ENCODE results near the gene VWA8. TPM values are rescaled to one million over a fixed set of nuclear protein-coding genes. Genes with fewer than 3 reads are reported as not detected.
A peak's percentile ranks its signal among the peaks of the same experiment; 100 is the strongest.

VWA8 gene
- total RNA-seq, 4 donors from 2014 or later = 27.1 to 39.7 (median 30.4) TPM

DNA sequence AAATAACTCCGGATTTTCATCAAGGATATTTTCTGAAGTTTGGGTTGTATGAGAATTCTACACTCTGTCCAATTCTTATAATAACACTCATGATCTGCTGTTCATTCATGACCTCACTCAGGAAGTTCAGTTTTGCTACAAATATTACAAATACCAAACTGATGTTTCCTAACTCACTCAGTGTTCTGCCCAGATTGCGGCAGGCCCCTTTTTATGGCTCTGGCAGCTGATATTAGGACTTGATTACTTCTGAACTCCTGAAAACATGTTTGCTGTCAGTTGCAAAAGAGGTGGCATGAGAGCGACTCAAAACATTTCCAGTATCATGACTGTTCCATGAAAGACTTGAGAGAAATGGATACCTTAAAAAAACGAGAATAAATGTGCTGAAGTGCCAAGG, 315.6 kb downstream of the VWA8 start:
- Histone ChIP-seq H3K4me1 (peaks cover 3 to 4% of the 10 kb centered on the region in 2 donors), H3K4me3 (replicated peaks in 1 of 3) (no peak overlapping the region), H3K36me3 (no peaks in the 10 kb centered on the region), H3K9me3 (no peaks in the 10 kb centered on the region), H3K27ac (peak overlapping the region in 1 of 3 donors; percentile 28), H3K27me3 (no peaks in the 10 kb centered on the region)
- intact Hi-C loops (cut with DNase I) = no loop called here
- 56 to 65% methylated on average over 4 of the region's 4 CpGs for whole genome bisulfite sequencing, 2 donors
- peak; percentile 2 to 13 for DNase-seq
- TF ChIP-seq, protein P1, sequence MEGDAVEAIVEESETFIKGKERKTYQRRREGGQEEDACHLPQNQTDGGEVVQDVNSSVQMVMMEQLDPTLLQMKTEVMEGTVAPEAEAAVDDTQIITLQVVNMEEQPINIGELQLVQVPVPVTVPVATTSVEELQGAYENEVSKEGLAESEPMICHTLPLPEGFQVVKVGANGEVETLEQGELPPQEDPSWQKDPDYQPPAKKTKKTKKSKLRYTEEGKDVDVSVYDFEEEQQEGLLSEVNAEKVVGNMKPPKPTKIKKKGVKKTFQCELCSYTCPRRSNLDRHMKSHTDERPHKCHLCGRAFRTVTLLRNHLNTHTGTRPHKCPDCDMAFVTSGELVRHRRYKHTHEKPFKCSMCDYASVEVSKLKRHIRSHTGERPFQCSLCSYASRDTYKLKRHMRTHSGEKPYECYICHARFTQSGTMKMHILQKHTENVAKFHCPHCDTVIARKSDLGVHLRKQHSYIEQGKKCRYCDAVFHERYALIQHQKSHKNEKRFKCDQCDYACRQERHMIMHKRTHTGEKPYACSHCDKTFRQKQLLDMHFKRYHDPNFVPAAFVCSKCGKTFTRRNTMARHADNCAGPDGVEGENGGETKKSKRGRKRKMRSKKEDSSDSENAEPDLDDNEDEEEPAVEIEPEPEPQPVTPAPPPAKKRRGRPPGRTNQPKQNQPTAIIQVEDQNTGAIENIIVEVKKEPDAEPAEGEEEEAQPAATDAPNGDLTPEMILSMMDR (IDR thresholded peaks at IDR 0.05) = no peak
- TF ChIP-seq POLR2A (IDR thresholded peaks at IDR 0.05) = no peak

- no peak for TF ChIP-seq POLR2A (IDR thresholded peaks at IDR 0.05)
- TF ChIP-seq, protein P1 (IDR thresholded peaks at IDR 0.05) = no peak
- H3K36me3 ChIP-seq = no peaks in the 10 kb centered on the region
- 78 to 86% methylated on average over 1 of the region's 1 CpG for WGBS, 2 donors
- H3K9me3 ChIP-seq = no peaks in the 10 kb centered on the region
- H3K4me1 ChIP-seq = peaks cover 4 to 6% of the 10 kb centered on the region in 2 donors
- no peaks in the 10 kb centered on the region for H3K27me3 ChIP-seq
- intact Hi-C loops (cut with DNase I) = no loop called here
- DNase-seq = no peak
- H3K27ac ChIP-seq = peak overlapping the region in 1 of 3 donors; percentile 28
- H3K4me3 ChIP-seq (replicated peaks in 1 of 3) = no peak overlapping the region
Observed at GRCh38 chr13:41644742-41645141, 316.2 kb downstream of the VWA8 start.

DNA sequence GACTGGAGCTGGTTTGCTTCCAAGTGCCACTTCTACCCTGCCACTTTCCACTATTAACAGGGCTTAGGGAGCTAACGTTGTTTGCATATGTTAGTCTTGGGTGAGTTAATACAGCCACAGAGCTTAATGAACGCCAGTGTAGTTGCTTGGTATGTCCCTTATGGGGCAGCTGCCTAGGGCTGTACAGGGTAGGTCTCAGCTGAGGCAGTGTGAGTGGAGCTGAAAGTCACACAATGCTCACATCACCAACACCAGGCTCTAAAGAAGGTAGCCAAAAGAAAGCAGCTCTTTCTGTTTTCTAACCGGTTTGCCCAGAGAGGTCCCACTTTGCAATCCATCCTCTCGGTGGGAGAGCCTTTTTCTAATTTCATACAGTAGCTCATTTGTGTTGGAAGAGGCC, 317.4 kb downstream of the VWA8 start:
- WGBS, 2 donors = 61 to 68% methylated on average over 4 of the region's 4 CpGs
- no peaks in the 10 kb centered on the region for H3K27me3 ChIP-seq
- no peak overlapping the region for H3K27ac ChIP-seq
- intact Hi-C loops (cut with DNase I) = no loop called here
- H3K9me3 ChIP-seq = no peaks in the 10 kb centered on the region
- H3K36me3 ChIP-seq = no peaks in the 10 kb centered on the region
- no peak overlapping the region for H3K4me3 ChIP-seq (replicated peaks in 1 of 3)
- TF ChIP-seq POLR2A (IDR thresholded peaks at IDR 0.05) = no peak
- TF ChIP-seq, protein P1 (IDR thresholded peaks at IDR 0.05) = no peak
- no peak for DNase-seq
- peaks cover 4 to 6% of the 10 kb centered on the region in 2 donors for H3K4me1 ChIP-seq

DNA sequence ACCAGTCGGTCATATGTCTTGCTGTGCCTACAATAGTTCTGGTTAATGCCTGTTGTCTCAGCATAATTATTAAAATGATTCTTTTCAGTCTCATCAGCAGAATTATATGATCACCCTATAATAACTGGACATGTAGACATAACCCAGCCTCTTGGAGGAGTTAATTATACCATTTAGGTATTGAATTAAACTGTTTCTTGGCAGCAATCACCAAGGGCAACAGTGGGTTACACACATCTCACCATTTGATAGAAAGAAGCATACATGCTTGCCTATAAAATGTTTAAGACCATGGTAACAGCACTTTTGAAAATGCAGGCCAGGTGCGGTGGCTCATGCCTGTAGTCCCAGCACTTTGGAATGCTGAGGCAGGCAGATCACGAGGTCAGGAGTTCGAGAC, 318.9 kb downstream of the VWA8 start:
- intact Hi-C loops (cut with DNase I) = no loop called here
- Histone ChIP-seq H3K27ac (no peak overlapping the region), H3K9me3 (no peaks in the 10 kb centered on the region), H3K4me3 (replicated peaks in 1 of 3) (no peak overlapping the region), H3K4me1 (peaks cover 0 to 6% of the 10 kb centered on the region in 2 donors), H3K27me3 (no peaks in the 10 kb centered on the region), H3K36me3 (no peaks in the 10 kb centered on the region)
- DNase-seq = no peak
- TF ChIP-seq, protein P1 (IDR thresholded peaks at IDR 0.05) = no peak
- no peak for TF ChIP-seq POLR2A (IDR thresholded peaks at IDR 0.05)
- 97% methylated on average over 4 of the region's 4 CpGs for WGBS, 2 donors

- no peaks in the 10 kb centered on the region for H3K27me3 ChIP-seq
- H3K27ac ChIP-seq = no peak overlapping the region
- no peaks in the 10 kb centered on the region for H3K36me3 ChIP-seq
- no peak overlapping the region for H3K4me3 ChIP-seq (replicated peaks in 1 of 3)
- DNase-seq = no peak
- no peaks in the 10 kb centered on the region for H3K9me3 ChIP-seq
- WGBS, 2 donors = 50 to 52% methylated on average over 1 of the region's 1 CpG
- H3K4me1 ChIP-seq = peaks cover 0 to 6% of the 10 kb centered on the region in 2 donors
- no peak for TF ChIP-seq POLR2A (IDR thresholded peaks at IDR 0.05)
- TF ChIP-seq, protein P1 (IDR thresholded peaks at IDR 0.05) = no peak
- intact Hi-C loops (cut with DNase I) = no loop called here
Observed at GRCh38 chr13:41641429-41641828, 319.5 kb downstream of the VWA8 start.

Data from thyroid gland (tissue), 4 donors.